Duodenal mucosa (tissue), 2 donors: ENCODE results near the gene KRTAP5-6.

ENCODE experiments used
- H3K27ac ChIP-seq: one replicate; pipeline ENCODE4 v1.7.0; 2013; ENCODE audit warnings: low read depth, low read length
- H3K27me3 ChIP-seq, 2 donors: one replicate each; pipeline ENCODE4 v1.7.0; 2013; ENCODE audit warnings: low read length in 2 of 2, control low read depth in 1 of 2; ENCODE audit not compliant: insufficient read depth in 2 of 2, control insufficient read depth in 1 of 2
- H3K36me3 ChIP-seq, 2 donors: one replicate each; pipeline ENCODE4 v1.7.0; 2013; ENCODE audit warnings: low read length in 2 of 2, control low read depth in 1 of 2; ENCODE audit not compliant: insufficient read depth in 2 of 2, control insufficient read depth in 1 of 2
- H3K4me1 ChIP-seq, 2 donors: one replicate each; pipeline ENCODE4 v1.7.0; 2013; ENCODE audit warnings: low read length in 2 of 2, control low read depth in 1 of 2; ENCODE audit not compliant: insufficient read depth in 2 of 2, control insufficient read depth in 1 of 2
- H3K4me3 ChIP-seq, 2 donors: one replicate each; pipeline ENCODE4 v1.7.0; 2013; ENCODE audit warnings: low read length in 2 of 2, low read depth in 1 of 2
- H3K9ac ChIP-seq, 2 donors: one replicate each; pipeline ENCODE4 v1.7.0; 2013; ENCODE audit warnings: low read length in 2 of 2, low read depth in 1 of 2
- H3K9me3 ChIP-seq, 2 donors: one replicate each; pipeline ENCODE4 v1.7.0; 2013; ENCODE audit warnings: low read length in 2 of 2, control low read depth in 1 of 2; ENCODE audit not compliant: control insufficient read depth in 1 of 2

KRTAP5-6 gene

DNA sequence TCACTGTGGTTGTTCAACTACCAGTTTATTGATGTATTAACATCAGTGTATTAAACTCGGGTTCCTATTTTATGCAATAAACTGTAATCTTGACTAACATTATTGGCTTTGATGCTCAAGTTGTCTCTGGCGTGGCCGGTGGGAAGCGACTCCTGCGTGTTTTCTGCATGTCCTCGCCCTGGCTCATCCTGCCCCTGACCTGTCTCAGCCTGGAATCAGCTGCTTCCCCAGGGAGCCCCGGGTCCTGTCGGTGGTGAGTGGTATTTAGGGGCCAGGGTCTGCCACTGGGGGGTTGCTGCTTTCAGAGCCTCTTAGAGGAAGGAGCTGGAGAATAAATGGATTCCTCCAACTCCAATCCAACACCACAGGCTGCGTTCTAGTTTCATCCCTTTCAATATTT, 30.9 kb downstream of the KRTAP5-6 start:
- Histone ChIP-seq H3K9me3 (no peaks in the 10 kb centered on the region), H3K9ac (no peak overlapping the region), H3K27ac (no peak overlapping the region), H3K4me1 (no peaks in the 10 kb centered on the region), H3K36me3 (no peaks in the 10 kb centered on the region), H3K27me3 (peaks cover 19 to 23% of the 10 kb centered on the region in 2 donors), H3K4me3 (no peak overlapping the region)

DNA sequence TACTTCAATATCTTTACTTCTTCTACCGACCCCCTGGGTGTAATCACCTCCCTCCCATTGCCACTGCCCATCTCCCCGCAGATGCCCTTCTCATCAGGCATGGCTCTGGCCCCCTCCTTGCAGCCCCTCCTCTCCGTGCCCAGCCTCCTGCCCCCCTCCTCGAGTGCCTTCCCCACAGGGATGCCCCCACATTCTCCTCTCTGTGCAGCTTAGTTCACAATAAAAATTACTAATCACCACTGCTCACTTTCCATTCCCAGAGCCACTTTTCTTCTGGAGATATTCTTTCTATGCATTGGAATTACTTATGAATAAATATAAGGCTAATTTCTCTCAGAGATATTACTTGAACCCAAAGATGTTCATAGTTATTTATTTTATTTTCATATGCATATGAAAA, 31.3 kb downstream of the KRTAP5-6 start:
- H3K4me1 ChIP-seq, result no peaks in the 10 kb centered on the region
- no peak overlapping the region for H3K9ac ChIP-seq
- H3K27ac ChIP-seq, result no peak overlapping the region
- H3K9me3 ChIP-seq, result no peaks in the 10 kb centered on the region
- H3K4me3 ChIP-seq, result no peak overlapping the region
- peaks cover 20 to 23% of the 10 kb centered on the region in 2 donors for H3K27me3 ChIP-seq
- H3K36me3 ChIP-seq, result no peaks in the 10 kb centered on the region

DNA sequence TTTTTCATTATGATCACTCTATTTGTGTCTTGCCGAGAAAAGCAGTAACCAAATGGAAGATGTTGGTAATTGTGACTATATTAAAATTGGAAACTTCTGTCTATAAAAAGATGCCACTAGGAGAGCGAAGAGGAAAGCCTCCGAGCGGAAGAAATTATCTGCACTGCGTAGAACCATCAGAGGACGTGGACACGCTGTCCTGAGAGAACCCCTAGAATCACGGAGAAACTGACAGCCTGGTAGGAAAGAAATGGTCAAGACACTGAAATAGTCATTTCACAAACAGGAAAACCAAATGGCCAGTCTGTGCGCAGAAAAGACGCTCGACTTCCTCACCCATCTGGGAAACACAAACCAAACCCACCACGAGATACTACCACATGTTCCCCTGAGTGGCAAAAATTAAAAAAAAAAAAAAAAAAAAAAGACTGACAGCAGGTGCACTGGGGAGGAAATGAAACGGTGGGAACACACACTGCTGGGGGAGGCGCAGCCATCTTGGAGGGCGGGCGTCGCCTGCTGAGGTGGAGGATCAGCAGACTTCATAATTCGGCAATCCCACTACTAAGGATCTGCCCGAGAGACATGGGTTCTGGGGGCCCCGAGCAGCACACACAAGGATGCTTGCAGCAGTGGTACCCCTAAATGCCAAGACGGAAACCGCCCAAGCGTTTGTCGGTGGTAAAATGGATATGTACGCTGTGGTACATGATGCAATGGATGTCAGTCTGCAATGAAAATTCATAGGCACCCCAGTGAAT, 32.1 kb downstream of the KRTAP5-6 start:
- H3K27ac ChIP-seq, result no peak overlapping the region
- no peak overlapping the region for H3K9ac ChIP-seq
- no peaks in the 10 kb centered on the region for H3K36me3 ChIP-seq
- no peaks in the 10 kb centered on the region for H3K9me3 ChIP-seq
- H3K27me3 ChIP-seq, result peaks cover 23 to 25% of the 10 kb centered on the region in 2 donors
- no peaks in the 10 kb centered on the region for H3K4me1 ChIP-seq
- peak overlapping the region in 1 of 2 donors; percentile 23 for H3K4me3 ChIP-seq

DNA sequence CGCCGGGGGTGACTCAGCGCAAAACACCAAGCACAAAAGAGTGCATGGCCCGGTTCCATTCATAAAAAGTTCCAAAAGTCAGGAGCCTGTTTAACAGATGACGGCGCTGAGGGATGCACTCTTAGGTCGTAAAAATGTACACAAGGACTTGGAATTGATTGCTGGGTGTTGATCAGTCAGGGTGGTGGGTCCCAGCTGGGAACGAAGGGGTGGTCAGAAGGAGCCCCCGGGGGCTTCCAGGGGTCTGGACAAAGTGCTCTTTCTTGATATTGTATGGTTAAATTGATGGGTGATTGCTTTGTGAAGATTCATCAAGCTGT, 32.7 kb downstream of the KRTAP5-6 start:
- H3K4me3 ChIP-seq, result peak overlapping the region in 1 of 2 donors; percentile 23
- H3K9ac ChIP-seq, result no peak overlapping the region
- H3K27ac ChIP-seq, result no peak overlapping the region
- peaks cover 23 to 24% of the 10 kb centered on the region in 2 donors for H3K27me3 ChIP-seq
- H3K4me1 ChIP-seq, result no peaks in the 10 kb centered on the region
- H3K9me3 ChIP-seq, result no peaks in the 10 kb centered on the region
- H3K36me3 ChIP-seq, result no peaks in the 10 kb centered on the region

DNA sequence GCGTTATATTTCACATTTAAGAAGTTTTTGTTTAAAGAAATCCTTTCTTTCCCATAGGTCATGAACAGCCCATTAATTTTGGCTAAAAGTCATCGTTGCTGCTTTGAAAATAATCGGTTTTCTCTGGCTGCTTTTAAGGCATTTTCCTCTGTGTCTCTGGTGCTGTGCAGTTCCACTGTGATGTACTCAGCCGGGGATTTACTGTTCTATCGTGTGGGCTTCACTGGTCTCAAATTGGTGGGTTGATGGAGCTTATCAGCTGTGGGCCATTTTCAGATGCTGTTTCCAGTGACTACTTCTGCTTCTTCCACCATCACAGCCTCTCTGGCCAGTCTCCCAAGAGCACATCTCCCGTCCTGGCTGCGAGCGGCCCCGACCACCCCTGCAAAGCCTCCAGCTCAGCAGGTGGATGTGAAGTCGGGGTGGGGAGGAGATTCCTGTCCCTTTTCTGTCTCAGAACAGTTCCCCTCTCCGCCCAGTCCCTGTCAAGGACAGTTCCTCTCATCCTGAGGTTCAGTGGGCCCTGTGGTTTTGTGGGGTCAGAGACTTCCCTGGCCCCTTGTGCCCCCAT, 33.1 kb downstream of the KRTAP5-6 start:
- Histone ChIP-seq H3K36me3 (no peaks in the 10 kb centered on the region), H3K4me3 (no peak overlapping the region), H3K27ac (no peak overlapping the region), H3K9me3 (no peaks in the 10 kb centered on the region), H3K27me3 (peaks cover 22 to 25% of the 10 kb centered on the region in 2 donors), H3K4me1 (no peaks in the 10 kb centered on the region), H3K9ac (no peak overlapping the region)

DNA sequence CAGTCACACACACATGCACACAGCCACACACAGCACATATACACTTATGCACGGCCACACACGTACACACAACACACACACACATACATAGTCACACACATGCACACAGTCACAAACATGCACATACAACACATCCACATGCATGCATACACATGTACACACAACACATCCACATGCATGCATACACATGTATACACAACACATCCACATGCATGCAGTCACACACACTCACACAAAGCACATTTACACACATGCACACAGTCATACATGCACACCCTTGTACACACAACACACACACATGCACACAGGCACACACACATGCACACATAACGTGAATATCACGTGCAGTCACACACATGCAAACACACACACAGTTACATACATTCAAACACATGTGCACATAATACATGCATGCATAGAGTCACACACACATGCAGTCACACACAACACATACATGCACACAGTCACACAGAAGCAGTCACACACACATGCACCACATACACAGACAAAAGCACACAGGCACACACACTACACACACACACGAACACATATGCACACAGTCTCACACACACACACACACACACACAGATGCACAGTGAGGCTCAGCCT, 34.6 kb downstream of the KRTAP5-6 start:
- Histone ChIP-seq H3K9ac (no peak overlapping the region), H3K36me3 (no peaks in the 10 kb centered on the region), H3K4me3 (no peak overlapping the region), H3K27ac (no peak overlapping the region), H3K9me3 (peaks cover 3 to 6% of the 10 kb centered on the region in 2 donors), H3K27me3 (peaks cover 22 to 31% of the 10 kb centered on the region in 2 donors), H3K4me1 (no peaks in the 10 kb centered on the region)

DNA sequence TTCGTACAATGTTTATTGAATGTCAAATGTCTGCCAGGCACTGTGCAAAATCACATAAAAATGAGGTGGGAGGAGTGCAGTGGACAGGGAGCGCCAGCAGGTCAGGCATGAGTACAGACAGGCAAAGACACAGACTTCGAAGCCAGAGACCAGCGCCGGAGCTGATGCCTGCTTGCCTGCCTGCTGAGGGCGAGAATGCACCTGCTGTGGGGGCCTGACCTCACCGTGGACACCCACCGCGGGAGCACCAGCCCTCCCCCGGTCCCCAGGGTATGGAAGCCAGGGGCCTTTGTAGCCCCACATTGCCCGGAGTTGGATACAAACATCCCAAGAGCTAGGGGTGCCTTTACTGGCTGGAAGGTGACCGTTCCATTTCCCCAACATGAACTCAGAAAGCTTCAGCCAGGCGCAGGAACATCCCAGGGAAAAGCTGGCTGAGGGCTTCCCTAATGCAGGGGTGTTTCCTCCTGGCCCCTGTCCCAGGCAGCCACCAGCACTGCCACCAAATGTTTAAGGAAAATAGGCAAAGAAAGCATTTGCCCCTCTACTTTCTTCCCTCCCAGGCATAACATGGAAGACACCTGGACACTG, 35.5 kb downstream of the KRTAP5-6 start:
- Histone ChIP-seq H3K27me3 (peaks cover 17 to 30% of the 10 kb centered on the region in 2 donors), H3K4me1 (no peaks in the 10 kb centered on the region), H3K4me3 (no peak overlapping the region), H3K36me3 (no peaks in the 10 kb centered on the region), H3K27ac (no peak overlapping the region), H3K9me3 (peaks cover 8 to 14% of the 10 kb centered on the region in 2 donors), H3K9ac (no peak overlapping the region)

DNA sequence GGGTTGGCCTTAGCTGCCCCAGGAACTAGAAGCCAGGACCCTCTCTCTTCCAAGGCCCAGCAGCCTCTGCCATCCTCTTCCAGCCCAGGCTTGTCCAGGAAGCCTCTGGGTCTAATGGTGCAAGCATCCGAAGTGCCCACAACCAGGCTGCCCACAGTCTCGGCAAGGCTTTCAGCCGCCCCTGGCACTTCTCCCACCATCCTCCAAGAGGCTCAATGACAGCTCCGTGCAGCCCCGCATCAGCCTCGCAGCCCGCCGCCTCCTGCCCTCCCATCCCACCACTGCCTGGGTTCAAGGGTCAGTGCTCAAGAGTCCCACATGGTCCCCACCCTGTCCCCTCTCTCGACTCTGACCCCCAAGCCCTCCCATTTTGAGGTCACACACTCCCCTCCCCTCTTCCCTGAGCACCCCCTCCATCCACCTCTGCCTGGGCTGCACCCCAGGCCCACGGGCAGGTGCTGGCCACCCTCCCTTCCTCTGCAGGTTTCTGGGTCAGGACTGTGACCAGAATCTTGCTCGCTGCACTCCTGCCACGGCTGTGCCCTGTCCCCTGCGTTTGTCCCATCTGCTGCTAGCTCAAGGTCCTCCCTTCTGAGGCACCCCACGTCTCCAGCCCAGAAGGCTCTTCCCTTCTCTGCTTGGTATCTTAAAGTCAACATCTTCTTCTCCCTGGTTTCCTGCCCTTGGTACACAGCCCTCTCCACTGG, 36.2 kb downstream of the KRTAP5-6 start:
- no peak overlapping the region for H3K27ac ChIP-seq
- peaks cover 16 to 32% of the 10 kb centered on the region in 2 donors for H3K27me3 ChIP-seq
- H3K9ac ChIP-seq, result no peak overlapping the region
- H3K36me3 ChIP-seq, result no peaks in the 10 kb centered on the region
- H3K9me3 ChIP-seq, result peaks cover 8 to 14% of the 10 kb centered on the region in 2 donors
- H3K4me3 ChIP-seq, result no peak overlapping the region
- no peaks in the 10 kb centered on the region for H3K4me1 ChIP-seq

DNA sequence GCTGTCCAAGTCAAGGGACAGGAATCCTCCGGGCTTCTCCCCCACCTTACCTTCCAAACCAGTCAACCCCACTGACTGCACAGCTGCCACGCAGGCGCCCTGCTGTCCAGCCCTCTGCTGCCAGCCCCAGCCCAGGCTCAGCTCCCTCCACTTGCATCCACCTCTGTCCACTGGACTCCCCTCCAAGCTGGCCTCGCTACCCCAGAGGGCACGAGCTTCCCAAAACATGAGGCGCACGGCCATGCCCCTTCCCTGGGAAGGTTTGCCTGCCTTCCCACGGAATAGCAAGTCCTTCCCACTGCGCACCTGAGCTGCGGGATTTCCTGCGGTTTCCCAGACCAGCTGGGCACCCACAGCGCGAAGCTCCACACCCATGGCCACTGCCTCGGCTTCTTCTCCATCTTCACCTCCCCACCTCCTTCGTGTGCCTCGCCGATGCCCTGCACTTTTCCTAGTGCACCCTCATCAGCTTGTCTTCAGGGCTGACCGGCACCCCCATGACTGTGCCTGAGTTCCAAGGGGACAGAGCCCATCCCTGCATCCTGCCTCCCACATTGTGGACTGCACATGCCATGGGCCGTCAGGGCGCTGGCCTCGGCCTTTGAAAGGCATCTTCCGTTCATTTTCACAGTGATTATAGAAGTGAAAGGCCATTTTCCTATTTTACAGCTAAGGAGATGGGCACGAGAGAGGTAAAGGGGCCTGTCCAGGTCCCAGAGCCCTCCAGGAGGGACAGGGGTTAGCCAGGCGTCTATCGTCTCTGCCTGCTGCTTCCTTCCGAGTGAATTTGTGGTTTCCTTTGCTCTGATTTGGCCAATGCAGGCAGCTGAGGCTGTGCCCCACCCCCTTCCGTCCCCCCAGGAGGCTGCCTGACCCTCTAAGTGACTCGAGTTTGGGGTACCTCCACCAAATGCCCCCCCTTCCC, 37.0 kb downstream of the KRTAP5-6 start:
- H3K27me3 ChIP-seq, result peaks cover 19 to 35% of the 10 kb centered on the region in 2 donors
- no peaks in the 10 kb centered on the region for H3K36me3 ChIP-seq
- H3K4me1 ChIP-seq, result no peaks in the 10 kb centered on the region
- H3K9ac ChIP-seq, result no peak overlapping the region
- H3K4me3 ChIP-seq, result no peak overlapping the region
- peaks cover 8 to 14% of the 10 kb centered on the region in 2 donors for H3K9me3 ChIP-seq
- H3K27ac ChIP-seq, result no peak overlapping the region
